ENCODE measurements around the gene KRTAP5-3.
"Not testable (repeated sequence)": the region's sequence is repeated elsewhere in the genome, so short reads cannot be mapped to it uniquely, and the experiment has no call there.

KRTAP5-3 gene

GRCh38 chr11:1648653-1649420 lies 40.6 kb upstream of the KRTAP5-3 start:
- H3K4me3 ChIP-seq (ENCODE audit: low read depth, low read length), result no peak overlapping the region
- no peak for DNase-seq (ENCODE audit: low read depth)
- TF ChIP-seq CTCF (IDR thresholded peaks at IDR 0.05; ENCODE audit: low read depth, low read length, missing control alignments), result no peak

- DNase-seq (ENCODE audit: low read depth), result no peak
- H3K4me3 ChIP-seq (ENCODE audit: low read depth, low read length), result no peak overlapping the region
- TF ChIP-seq CTCF (IDR thresholded peaks at IDR 0.05; ENCODE audit: low read depth, low read length, missing control alignments), result no peak
These were observed 39.8 kb upstream of the KRTAP5-3 start for GRCh38 chr11:1647901-1648652.

- DNase-seq (ENCODE audit: low read depth); H3K4me3 ChIP-seq (ENCODE audit: low read depth, low read length): not testable (repeated sequence)
These were observed 38.3 kb upstream of the KRTAP5-3 start for GRCh38 chr11:1646540-1646939.

GRCh38 chr11:1645357-1645821 lies 37.1 kb upstream of the KRTAP5-3 start:
- no peak for TF ChIP-seq CTCF (IDR thresholded peaks at IDR 0.05; ENCODE audit: low read depth, low read length, missing control alignments)
- no peak for DNase-seq (ENCODE audit: low read depth)
- H3K4me3 ChIP-seq (ENCODE audit: low read depth, low read length), result no peak overlapping the region

GRCh38 chr11:1644601-1645356 lies 36.5 kb upstream of the KRTAP5-3 start:
- no peak for TF ChIP-seq CTCF (IDR thresholded peaks at IDR 0.05; ENCODE audit: low read depth, low read length, missing control alignments)
- no peak for DNase-seq (ENCODE audit: low read depth)
- H3K4me3 ChIP-seq (ENCODE audit: low read depth, low read length), result no peak overlapping the region

GRCh38 chr11:1643146-1643690 lies 35.0 kb upstream of the KRTAP5-3 start:
- TF ChIP-seq CTCF (IDR thresholded peaks at IDR 0.05; ENCODE audit: low read depth, low read length, missing control alignments), result no peak
- DNase-seq (ENCODE audit: low read depth), result no peak
- H3K4me3 ChIP-seq (ENCODE audit: low read depth, low read length), result no peak overlapping the region

Measured in GM12864 (cell line).